ENCODE measurements around the gene C1orf185.

DNA sequence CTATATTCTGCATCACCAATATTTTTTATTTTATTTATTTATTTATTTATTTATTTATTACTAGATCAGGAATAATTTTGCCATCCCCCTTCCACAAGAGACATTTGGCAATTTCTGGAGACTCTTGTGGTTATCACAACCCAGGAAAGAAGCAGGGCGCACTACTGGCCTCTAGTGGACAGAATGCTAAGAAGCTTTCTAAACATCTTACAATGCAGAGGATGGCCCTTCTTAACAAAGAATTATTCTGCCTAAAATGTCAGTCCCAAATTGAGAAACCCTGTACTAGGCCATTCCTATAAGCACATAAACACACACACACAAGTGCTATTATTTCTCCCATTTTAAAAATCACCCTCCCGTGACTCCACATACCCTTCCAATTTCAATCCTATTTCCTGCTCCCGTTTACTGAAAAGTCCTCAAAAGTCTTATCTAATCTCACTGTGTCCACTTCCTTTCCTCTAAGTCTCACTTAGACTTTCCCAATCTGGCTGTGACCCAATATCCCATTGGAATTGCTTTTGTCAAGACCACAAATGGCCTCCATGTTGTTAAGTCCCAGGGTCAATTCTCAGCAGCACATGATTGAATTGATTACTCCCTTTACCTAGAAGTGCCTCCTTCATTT lies 90.3 kb downstream of the C1orf185 start:
- TF ChIP-seq GATA2 (IDR thresholded peaks at IDR 0.05; ENCODE audit: low read depth, low read length) (no peak), GATA3 (IDR thresholded peaks at IDR 0.05; ENCODE audit: low read depth, low read length) (no peak)
